ENCODE results near the gene MOSPD3. TPM values are rescaled to one million over a fixed set of nuclear protein-coding genes. Genes with fewer than 3 reads are reported as not detected.

The MOSPD3 gene
- total and polyA plus RNA-seq, 2 of the 13 experiments (the other 11 are each of a cell fraction or from before 2014, with no cell fraction given): 7.6 to 8.8 TPM

GRCh38 chr7:100642534-100642907, 30.2 kb downstream of the MOSPD3 start (continued):
- no peak for TF ChIP-seq GPN1 (CRISPR knock-in tag; IDR thresholded peaks at IDR 0.05; ENCODE audit: borderline replicate concordance)
- no peak for TF ChIP-seq ZNF766 (CRISPR knock-in tag; IDR thresholded peaks at IDR 0.05; ENCODE audit: borderline replicate concordance)
- 0 out of 2 replicates have a peak, but pooled peaks have one; percentile 17 for TF ChIP-seq MIXL1 (CRISPR knock-in tag; IDR thresholded peaks at IDR 0.05)
- no peak for TF ChIP-seq BRD4 (CRISPR knock-in tag; IDR thresholded peaks at IDR 0.05)
- no peak for TF ChIP-seq ATF7 (IDR thresholded peaks at IDR 0.05)
- no peak for TF ChIP-seq ATF7 (CRISPR knock-in tag; IDR thresholded peaks at IDR 0.05)
- TF ChIP-seq ZNF468 (CRISPR knock-in tag; IDR thresholded peaks at IDR 0.05): no peak
- TF ChIP-seq ZNF441 (CRISPR knock-in tag; IDR thresholded peaks at IDR 0.05; ENCODE audit: borderline replicate concordance): 0 out of 2 replicates have a peak, but pooled peaks have one; percentile 22
- no peak for TF ChIP-seq RNF2 (conservative IDR thresholded peaks at IDR 0.05; ENCODE audit: low read depth)
- TF ChIP-seq PHF8 (CRISPR knock-in tag; IDR thresholded peaks at IDR 0.05): peak; percentile 39
- TF ChIP-seq TSC22D2 (CRISPR knock-in tag; IDR thresholded peaks at IDR 0.05; ENCODE audit: borderline replicate concordance): no peak
- TF ChIP-seq SMYD3 (CRISPR knock-in tag; IDR thresholded peaks at IDR 0.05): no peak
- TF ChIP-seq NFYC (CRISPR knock-in tag; IDR thresholded peaks at IDR 0.05): no peak
- TF ChIP-seq SP5 (CRISPR knock-in tag; IDR thresholded peaks at IDR 0.05; ENCODE audit: borderline replicate concordance, low read depth): peak; percentile 62; the same call in 1 of the 2 replicates
- TF ChIP-seq ZNF652 (CRISPR knock-in tag; IDR thresholded peaks at IDR 0.05; ENCODE audit: borderline replicate concordance, low read depth): no peak
- TF ChIP-seq PATZ1 (CRISPR knock-in tag; IDR thresholded peaks at IDR 0.05): peak; percentile 63
- peak in 1 of 2 experiments; percentile 57; a peak in 1 of 4 replicates for TF ChIP-seq HMGXB4 (CRISPR knock-in tag; IDR thresholded peaks at IDR 0.05; ENCODE audit: borderline replicate concordance in 1 of 2, low read depth in 1 of 2)
- no peak for TF ChIP-seq HOXA7 (CRISPR knock-in tag; IDR thresholded peaks at IDR 0.05)
- TF ChIP-seq GABPB1 (CRISPR knock-in tag; IDR thresholded peaks at IDR 0.05): peak; percentile 58; the same call in 1 of the 2 replicates
- TF ChIP-seq FOXO4 (CRISPR knock-in tag; conservative IDR thresholded peaks at IDR 0.05): no peak
- TF ChIP-seq ZSCAN5A (CRISPR knock-in tag; IDR thresholded peaks at IDR 0.05; ENCODE audit: borderline replicate concordance): no peak
- TF ChIP-seq ZFAT (CRISPR knock-in tag; conservative IDR thresholded peaks at IDR 0.05): no peak
- TF ChIP-seq ZZZ3 (CRISPR knock-in tag; IDR thresholded peaks at IDR 0.05; ENCODE audit: borderline replicate concordance): no peak
- TF ChIP-seq ERF (CRISPR knock-in tag; IDR thresholded peaks at IDR 0.05): 0 out of 2 replicates have a peak, but pooled peaks have one; percentile 17
- no peak for TF ChIP-seq ZNF12 (CRISPR knock-in tag; IDR thresholded peaks at IDR 0.05)
- no peak for TF ChIP-seq NR2F1 (CRISPR knock-in tag; IDR thresholded peaks at IDR 0.05)
- no peak for TF ChIP-seq ZNF3 (CRISPR knock-in tag; IDR thresholded peaks at IDR 0.05)
